ENCODE data around the gene GARS1. TPM values are rescaled to one million over a fixed set of nuclear protein-coding genes. Genes with fewer than 3 reads are reported as not detected.

GARS1 gene, protein sequence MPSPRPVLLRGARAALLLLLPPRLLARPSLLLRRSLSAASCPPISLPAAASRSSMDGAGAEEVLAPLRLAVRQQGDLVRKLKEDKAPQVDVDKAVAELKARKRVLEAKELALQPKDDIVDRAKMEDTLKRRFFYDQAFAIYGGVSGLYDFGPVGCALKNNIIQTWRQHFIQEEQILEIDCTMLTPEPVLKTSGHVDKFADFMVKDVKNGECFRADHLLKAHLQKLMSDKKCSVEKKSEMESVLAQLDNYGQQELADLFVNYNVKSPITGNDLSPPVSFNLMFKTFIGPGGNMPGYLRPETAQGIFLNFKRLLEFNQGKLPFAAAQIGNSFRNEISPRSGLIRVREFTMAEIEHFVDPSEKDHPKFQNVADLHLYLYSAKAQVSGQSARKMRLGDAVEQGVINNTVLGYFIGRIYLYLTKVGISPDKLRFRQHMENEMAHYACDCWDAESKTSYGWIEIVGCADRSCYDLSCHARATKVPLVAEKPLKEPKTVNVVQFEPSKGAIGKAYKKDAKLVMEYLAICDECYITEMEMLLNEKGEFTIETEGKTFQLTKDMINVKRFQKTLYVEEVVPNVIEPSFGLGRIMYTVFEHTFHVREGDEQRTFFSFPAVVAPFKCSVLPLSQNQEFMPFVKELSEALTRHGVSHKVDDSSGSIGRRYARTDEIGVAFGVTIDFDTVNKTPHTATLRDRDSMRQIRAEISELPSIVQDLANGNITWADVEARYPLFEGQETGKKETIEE
- total RNA-seq (104 TPM), polyA plus RNA-seq (ENCODE audit: insufficient read depth, low read depth, low replicate concordance) (84.3 TPM)
- long read RNA-seq, donor 1, transcript GARS-201 (17 exons, 2,634 nt) = major isoform, 5 of 12 reads
- long read RNA-seq, donor 1, partial matches to known transcripts = 0 of 12 reads
- long read RNA-seq, donor 1, other reads (novel, unspliced or antisense) = 0 of 12 reads
- long read RNA-seq, donor 2, transcript GARS-201 (17 exons, 2,634 nt) = major isoform, 9 of 13 reads
- long read RNA-seq, donor 2, partial matches to known transcripts = 0 of 13 reads
- long read RNA-seq, donor 2, other reads (novel, unspliced or antisense) = 0 of 13 reads
- long read RNA-seq, donor 3, transcript GARS-201 (17 exons, 2,634 nt) = major isoform, 12 of 31 reads
- long read RNA-seq, donor 3, transcript GARS-209 (2 exons, 772 nt) = minor isoform, 5 of 31 reads
- long read RNA-seq, donor 3, partial matches to known transcripts = 14 of 31 reads
- long read RNA-seq, donor 3, other reads (novel, unspliced or antisense) = 0 of 31 reads
- long read RNA-seq, donor 4, transcript GARS-201 (17 exons, 2,634 nt) = major isoform, 12 of 23 reads
- long read RNA-seq, donor 4, partial matches to known transcripts = 7 of 23 reads
- long read RNA-seq, donor 4, other reads (novel, unspliced or antisense) = 0 of 23 reads
- long read RNA-seq, donor 5, partial matches to known transcripts = 0 of 3 reads
- long read RNA-seq, donor 5, other reads (novel, unspliced or antisense) = 0 of 3 reads
- long read RNA-seq, donor 6, transcript GARS-201 (17 exons, 2,634 nt) = major isoform, 11 of 26 reads
- long read RNA-seq, donor 6, partial matches to known transcripts = 14 of 26 reads
- long read RNA-seq, donor 6, other reads (novel, unspliced or antisense) = 0 of 26 reads
- long read RNA-seq, donor 7, transcript GARS-201 (17 exons, 2,634 nt) = major isoform, 115 of 130 reads
- long read RNA-seq, donor 7, partial matches to known transcripts = 4 of 130 reads
- long read RNA-seq, donor 7, other reads (novel, unspliced or antisense) = 10 of 130 reads
- long read RNA-seq, donor 8, transcript GARS-209 (2 exons, 772 nt) = minor isoform, 8 of 18 reads
- long read RNA-seq, donor 8, transcript GARS-201 (17 exons, 2,634 nt) = major isoform, 10 of 18 reads
- long read RNA-seq, donor 8, partial matches to known transcripts = 0 of 18 reads
- long read RNA-seq, donor 8, other reads (novel, unspliced or antisense) = 0 of 18 reads
- long read RNA-seq, donor 9, partial matches to known transcripts = 0 of 7 reads
- long read RNA-seq, donor 9, other reads (novel, unspliced or antisense) = 0 of 7 reads
- long read RNA-seq, donor 10, transcript GARS-209 (2 exons, 772 nt) = major isoform, 8 of 32 reads
- long read RNA-seq, donor 10, transcript GARS-201 (17 exons, 2,634 nt) = major isoform, 8 of 32 reads
- long read RNA-seq, donor 10, partial matches to known transcripts = 14 of 32 reads
- long read RNA-seq, donor 10, other reads (novel, unspliced or antisense) = 0 of 32 reads

DNA sequence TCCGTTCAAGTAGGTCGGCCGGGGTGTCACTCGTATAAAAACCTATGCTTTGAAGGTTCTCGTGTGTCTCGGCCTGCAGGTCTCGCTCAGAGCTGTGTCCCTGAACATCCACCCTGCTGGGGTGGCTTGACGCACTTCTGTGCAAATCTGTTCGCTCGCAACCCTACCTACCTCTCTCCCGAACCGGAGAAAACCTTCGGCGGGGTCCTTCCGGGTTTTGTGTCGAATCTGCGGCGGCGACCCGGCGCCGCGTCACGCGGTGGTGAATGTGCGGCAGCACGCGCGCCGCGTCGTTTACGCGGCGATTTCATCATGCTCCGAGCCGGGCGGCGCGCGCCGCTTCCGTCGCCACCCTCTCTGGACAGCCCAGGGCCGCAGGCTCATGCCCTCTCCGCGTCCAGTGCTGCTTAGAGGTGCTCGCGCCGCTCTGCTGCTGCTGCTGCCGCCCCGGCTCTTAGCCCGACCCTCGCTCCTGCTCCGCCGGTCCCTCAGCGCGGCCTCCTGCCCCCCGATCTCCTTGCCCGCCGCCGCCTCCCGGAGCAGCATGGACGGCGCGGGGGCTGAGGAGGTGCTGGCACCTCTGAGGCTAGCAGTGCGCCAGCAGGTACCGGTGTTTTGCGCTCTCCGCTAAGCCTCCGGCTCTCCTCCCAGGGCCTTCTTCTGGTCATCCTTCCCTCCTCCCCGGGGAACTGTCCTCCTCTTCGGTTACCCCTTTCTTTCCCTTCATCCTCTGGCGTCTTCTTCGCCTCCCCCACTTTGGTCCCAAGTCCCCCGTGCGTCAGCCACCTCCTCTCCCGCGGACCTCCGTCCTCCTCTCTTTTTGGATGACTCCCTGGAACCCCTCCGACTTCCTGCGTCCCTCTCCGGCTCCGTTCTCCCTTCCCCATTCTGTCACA lies at the start of gene GARS1:
TSS of gene GARS1 (plus strand) at position 339 of the 896 bp plus-strand sequence. CDS start at position 383, 44 bp downstream.
- Histone ChIP-seq H3K27ac (ENCODE audit: low read depth in 2 of 2, low read length in 2 of 2) (peak within 1 kb of the TSS; percentile 94 to 97), H3K36me3 (ENCODE audit: control insufficient read depth in 2 of 3, insufficient read depth in 3 of 3, low read length in 3 of 3) (peaks cover 0 to under 1% (median 0%) of the 10 kb centered on the region in 3 donors), H3K9me3 (ENCODE audit: control insufficient read depth in 2 of 3, insufficient read depth in 1 of 3, low read length in 3 of 3) (no peaks in the 10 kb centered on the region), H3K27me3 (ENCODE audit: control insufficient read depth, insufficient read depth, low read length) (no peaks in the 10 kb centered on the region), H3K4me3 (ENCODE audit: low read length in 3 of 3) (peak within 1 kb of the TSS; percentile 85 to 98 (median 92)), H3K9ac (ENCODE audit: low read length in 3 of 3) (peak within 1 kb of the TSS; percentile 92 to 97 (median 96)), H3K4me1 (ENCODE audit: control insufficient read depth in 2 of 3, insufficient read depth in 2 of 3, low read depth in 1 of 3, low read length in 3 of 3) (peaks cover 0 to 18% (median 3%) of the 10 kb centered on the region in 3 donors)
- intact Hi-C loops (cut with DNase I) = no loop called here
- TF ChIP-seq, protein P1, sequence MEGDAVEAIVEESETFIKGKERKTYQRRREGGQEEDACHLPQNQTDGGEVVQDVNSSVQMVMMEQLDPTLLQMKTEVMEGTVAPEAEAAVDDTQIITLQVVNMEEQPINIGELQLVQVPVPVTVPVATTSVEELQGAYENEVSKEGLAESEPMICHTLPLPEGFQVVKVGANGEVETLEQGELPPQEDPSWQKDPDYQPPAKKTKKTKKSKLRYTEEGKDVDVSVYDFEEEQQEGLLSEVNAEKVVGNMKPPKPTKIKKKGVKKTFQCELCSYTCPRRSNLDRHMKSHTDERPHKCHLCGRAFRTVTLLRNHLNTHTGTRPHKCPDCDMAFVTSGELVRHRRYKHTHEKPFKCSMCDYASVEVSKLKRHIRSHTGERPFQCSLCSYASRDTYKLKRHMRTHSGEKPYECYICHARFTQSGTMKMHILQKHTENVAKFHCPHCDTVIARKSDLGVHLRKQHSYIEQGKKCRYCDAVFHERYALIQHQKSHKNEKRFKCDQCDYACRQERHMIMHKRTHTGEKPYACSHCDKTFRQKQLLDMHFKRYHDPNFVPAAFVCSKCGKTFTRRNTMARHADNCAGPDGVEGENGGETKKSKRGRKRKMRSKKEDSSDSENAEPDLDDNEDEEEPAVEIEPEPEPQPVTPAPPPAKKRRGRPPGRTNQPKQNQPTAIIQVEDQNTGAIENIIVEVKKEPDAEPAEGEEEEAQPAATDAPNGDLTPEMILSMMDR (IDR thresholded peaks at IDR 0.05; ENCODE audit: borderline replicate concordance, extremely low read depth, insufficient read depth) = no peak
- DNase-seq = peak; percentile 88 to 96 (median 95)
- no peak for FAIRE-seq

DNA sequence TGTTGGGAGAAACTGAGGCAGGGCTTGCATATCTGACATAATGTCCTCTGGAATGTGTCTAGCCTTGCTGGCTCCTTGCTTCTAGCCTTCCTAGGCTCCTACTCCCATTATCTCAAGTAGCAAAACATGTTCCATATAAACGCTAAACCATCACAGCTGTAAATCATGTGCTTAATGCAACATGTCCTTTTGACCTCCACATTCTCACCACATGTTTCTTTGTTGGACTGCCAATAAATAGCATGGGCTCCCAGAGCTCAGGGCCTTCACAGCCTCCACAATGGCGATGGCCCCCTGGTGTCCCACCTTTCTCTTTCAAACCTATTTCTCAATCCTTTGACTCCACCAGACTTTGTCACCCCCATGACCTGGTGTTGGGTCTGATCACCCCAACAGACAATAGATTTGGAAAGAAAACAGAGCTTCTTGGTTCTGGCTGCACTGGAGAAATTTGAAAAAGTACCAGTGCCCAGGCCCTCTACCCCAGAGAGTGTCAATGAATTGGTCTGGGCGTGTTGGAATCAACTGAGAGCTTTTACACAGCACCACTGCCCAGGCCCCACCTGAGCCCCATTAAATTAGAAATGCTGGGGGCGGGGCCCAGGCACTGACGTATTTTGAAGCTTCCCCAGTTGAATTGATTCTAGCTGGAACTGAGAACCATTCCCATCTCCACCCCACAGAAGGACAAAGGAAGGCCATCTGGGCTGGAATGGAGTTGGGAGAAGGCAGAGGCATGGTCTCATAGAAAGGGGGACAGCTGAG lies 48.7 kb upstream of the GARS1 start:
- peak in 1 of 5 donors; percentile 38 for DNase-seq
- FAIRE-seq = no peak
- Histone ChIP-seq H3K9me3 (ENCODE audit: control insufficient read depth in 2 of 3, insufficient read depth in 1 of 3, low read length in 3 of 3) (no peaks in the 10 kb centered on the region), H3K4me3 (ENCODE audit: low read length in 3 of 3) (no peak overlapping the region), H3K27me3 (ENCODE audit: control insufficient read depth, insufficient read depth, low read length) (no peaks in the 10 kb centered on the region), H3K9ac (ENCODE audit: low read length in 3 of 3) (no peak overlapping the region), H3K27ac (ENCODE audit: low read depth in 2 of 2, low read length in 2 of 2) (no peak overlapping the region), H3K4me1 (ENCODE audit: control insufficient read depth in 2 of 3, insufficient read depth in 2 of 3, low read depth in 1 of 3, low read length in 3 of 3) (peaks cover 0 to 11% (median 1%) of the 10 kb centered on the region in 3 donors), H3K36me3 (ENCODE audit: control insufficient read depth in 2 of 3, insufficient read depth in 3 of 3, low read length in 3 of 3) (no peaks in the 10 kb centered on the region)
- intact Hi-C loops (cut with DNase I) = no loop called here
- TF ChIP-seq, protein P1 (IDR thresholded peaks at IDR 0.05; ENCODE audit: borderline replicate concordance, extremely low read depth, insufficient read depth) = no peak

Data from kidney (tissue), 22 donors.